SU-DHL-6 (cell line): ENCODE data around the gene ARHGAP22.

Experiments used
- H2AFZ ChIP-seq: fragments of 200-600 bp; sonication (generic); 2 replicates; pipeline ENCODE4 v1.6.1; 2014; ENCODE audit warnings: low read depth, mild to moderate bottlenecking, moderate library complexity, mixed read lengths, antibody characterized with exemption, low read length; ENCODE audit not compliant: severe bottlenecking
- H3F3A ChIP-seq: fragments of 200-600 bp; shearing (Covaris generic); 2 replicates; pipeline ENCODE4 v1.6.0; 2016; ENCODE audit warnings: antibody characterized with exemption, mild to moderate bottlenecking; ENCODE audit not compliant: insufficient read depth
- H3K27ac ChIP-seq: fragments of 200-600 bp; sonication (generic); 2 replicates; pipeline ENCODE4 v1.5.1; 2016; ENCODE audit warnings: low read depth, mild to moderate bottlenecking, low read length, moderate library complexity, mixed read lengths
- H3K27me3 ChIP-seq: fragments of 200-600 bp; sonication (generic), shearing (Covaris generic); 2 replicates; pipeline ENCODE4 v1.6.0; 2014; ENCODE audit warnings: mild to moderate bottlenecking, low read length
- H3K36me3 ChIP-seq: fragments of 200-600 bp; sonication (generic); 2 replicates; pipeline ENCODE4 v1.6.1; 2014; ENCODE audit warnings: mild to moderate bottlenecking, low read length, mixed read lengths
- H3K4me2 ChIP-seq: fragments of 300-600, 200-600 bp; shearing (Covaris generic), sonication (generic); 2 replicates; pipeline ENCODE4 v1.6.0; 2014; ENCODE audit warnings: low read length, low read depth, mild to moderate bottlenecking; ENCODE audit not compliant: poor library complexity, severe bottlenecking
- H3K4me3 ChIP-seq: fragments of 200-600 bp; sonication (generic); 2 replicates; pipeline ENCODE4 v1.5.1; 2014; ENCODE audit warnings: antibody characterized with exemption, low read length, mild to moderate bottlenecking, mixed read lengths; ENCODE audit not compliant: insufficient read depth, poor library complexity, severe bottlenecking
- H3K79me2 ChIP-seq: fragments of 200-600 bp; sonication (generic); 2 replicates; pipeline ENCODE4 v1.6.1; 2014; ENCODE audit warnings: mild to moderate bottlenecking, low read length, moderate library complexity; ENCODE audit not compliant: insufficient read depth
- H3K9ac ChIP-seq: fragments of 200-600 bp; sonication (generic); 2 replicates; pipeline ENCODE4 v1.7.0; 2014; ENCODE audit warnings: mild to moderate bottlenecking, low read length
- H3K9me2 ChIP-seq: fragments of 200-600 bp; sonication (generic); replicated peaks from 2 replicates; pipeline ENCODE4 v1.6.1; 2014; ENCODE audit warnings: low read length; ENCODE audit not compliant: insufficient read depth
- H3K9me3 ChIP-seq: fragments of 200-600 bp; sonication (generic); 2 replicates; pipeline ENCODE4 v1.6.1; 2014; ENCODE audit warnings: low read length, mixed read lengths; ENCODE audit not compliant: insufficient read depth
- H4K20me1 ChIP-seq: fragments of 200-600 bp; sonication (generic); 2 replicates; pipeline ENCODE4 v1.6.1; 2014; ENCODE audit warnings: low read depth, mild to moderate bottlenecking, antibody characterized with exemption, low read length, moderate library complexity, mixed read lengths
- CTCF ChIP-seq: fragments of 200-600 bp; sonication (generic); IDR thresholded peaks from one replicate; pipeline ENCODE4 v1.5.1; 2017; ENCODE audit warnings: antibody characterized with exemption, mild to moderate bottlenecking, low read length, moderate library complexity; ENCODE audit not compliant: insufficient read depth, poor library complexity, severe bottlenecking
- EZH2phosphoT487 ChIP-seq: fragments of 200-600 bp; sonication (generic), shearing (Covaris generic); conservative IDR thresholded peaks from 2 replicates; pipeline ENCODE4 v1.6.1; 2018; ENCODE audit warnings: mild to moderate bottlenecking, antibody characterized with exemption, low read length, moderate library complexity, mixed read lengths

The ARHGAP22 gene

GRCh38 chr10:48442090-48442808 is 162.6 kb downstream of the ARHGAP22 start:
- no peak overlapping the region for H3K27ac ChIP-seq
- no peak overlapping the region for H2AFZ ChIP-seq
- H3K4me2 ChIP-seq: no peak overlapping the region
- H3K27me3 ChIP-seq: no peaks in the 10 kb centered on the region
- no peaks in the 10 kb centered on the region for H3F3A ChIP-seq
- H3K9me2 ChIP-seq: no peaks in the 10 kb centered on the region
- no peaks in the 10 kb centered on the region for H3K36me3 ChIP-seq
- H3K79me2 ChIP-seq: no peaks in the 10 kb centered on the region
- TF ChIP-seq CTCF: no peak
- no peak for TF ChIP-seq EZH2phosphoT487
- H3K9me3 ChIP-seq: no peaks in the 10 kb centered on the region
- no peak overlapping the region for H3K4me3 ChIP-seq
- H3K9ac ChIP-seq: no peak overlapping the region
- H4K20me1 ChIP-seq: no peaks in the 10 kb centered on the region

DNA sequence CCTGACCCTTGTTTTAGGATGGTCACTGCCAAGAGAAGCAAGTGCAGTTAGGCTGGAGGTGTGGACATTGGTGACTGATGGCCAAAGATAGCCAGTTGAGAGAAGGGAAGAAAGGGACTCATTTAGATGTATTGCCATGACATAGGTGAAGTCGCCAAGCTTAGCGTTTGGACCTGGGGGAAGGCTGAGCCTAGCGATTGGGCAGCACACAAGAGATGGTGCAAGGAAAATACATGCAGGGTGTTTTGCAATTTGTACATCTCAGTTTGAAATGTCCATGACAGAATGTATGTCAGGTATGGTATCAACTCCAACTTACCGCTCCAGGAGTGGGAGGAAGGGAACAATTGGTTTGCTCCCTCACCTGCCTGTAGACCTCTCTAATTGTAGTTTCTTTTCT is 164.1 kb downstream of the ARHGAP22 start:
- H3K9me2 ChIP-seq: no peaks in the 10 kb centered on the region
- no peaks in the 10 kb centered on the region for H3K36me3 ChIP-seq
- TF ChIP-seq EZH2phosphoT487 (no peak), CTCF (no peak)
- H2AFZ ChIP-seq: no peak overlapping the region
- H3F3A ChIP-seq: no peaks in the 10 kb centered on the region
- no peak overlapping the region for H3K9ac ChIP-seq
- H3K9me3 ChIP-seq: no peaks in the 10 kb centered on the region
- no peak overlapping the region for H3K4me3 ChIP-seq
- H3K27me3 ChIP-seq: no peaks in the 10 kb centered on the region
- H3K4me2 ChIP-seq: no peak overlapping the region
- no peaks in the 10 kb centered on the region for H4K20me1 ChIP-seq
- no peak overlapping the region for H3K27ac ChIP-seq
- H3K79me2 ChIP-seq: no peaks in the 10 kb centered on the region

DNA sequence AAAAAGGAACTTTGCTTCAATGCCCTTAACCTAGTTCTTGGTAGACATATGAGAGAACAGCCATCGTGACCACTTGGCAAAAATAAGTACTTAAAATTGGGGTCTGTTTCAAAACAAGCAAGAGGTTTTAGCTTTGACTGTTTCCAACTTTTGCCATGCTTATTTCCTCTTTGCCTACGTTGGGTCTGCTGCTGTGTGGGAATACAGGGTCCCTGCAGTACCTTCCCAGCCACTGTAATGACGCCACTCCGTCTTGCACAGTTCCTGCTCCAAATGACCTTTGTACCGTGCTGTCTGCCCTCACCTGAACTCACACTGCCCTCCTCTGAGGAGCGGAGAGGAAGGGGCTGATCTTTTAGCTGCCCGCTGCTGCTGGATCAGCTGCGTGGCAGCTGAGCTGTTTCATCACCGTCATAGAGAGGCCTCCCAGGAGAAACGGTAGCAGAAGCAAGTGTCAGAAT is 165.3 kb downstream of the ARHGAP22 start:
- H3K27me3 ChIP-seq: no peaks in the 10 kb centered on the region
- no peak for TF ChIP-seq CTCF
- TF ChIP-seq EZH2phosphoT487: no peak

More for the DNA sequence above, 165.3 kb downstream of the ARHGAP22 start:
- H2AFZ ChIP-seq: no peak overlapping the region
- H3F3A ChIP-seq: no peaks in the 10 kb centered on the region
- H3K9me2 ChIP-seq: no peaks in the 10 kb centered on the region
- no peak overlapping the region for H3K27ac ChIP-seq
- H3K4me3 ChIP-seq: no peak overlapping the region
- H4K20me1 ChIP-seq: no peaks in the 10 kb centered on the region
- no peaks in the 10 kb centered on the region for H3K79me2 ChIP-seq
- no peaks in the 10 kb centered on the region for H3K9me3 ChIP-seq
- H3K4me2 ChIP-seq: no peak overlapping the region
- no peaks in the 10 kb centered on the region for H3K36me3 ChIP-seq
- H3K9ac ChIP-seq: no peak overlapping the region
